HepG2 (cell line): Measurements from ENCODE around the gene KATNB1. TPM values are rescaled to one million over a fixed set of nuclear protein-coding genes. Genes with fewer than 3 reads are reported as not detected.

Source experiments
- ADNP ChIP-seq: sonication (generic); formaldehyde crosslinking; IDR thresholded peaks from 2 replicates; pipeline ENCODE4 v1.4.0; 2020; ENCODE audit warnings: missing genetic modification reagents
- ELF1 ChIP-seq: sonication (generic); formaldehyde crosslinking; IDR thresholded peaks from 2 replicates; pipeline ENCODE4 v1.4.0; 2020; ENCODE audit warnings: missing genetic modification reagents
- ETV5 ChIP-seq: IDR thresholded peaks from 2 replicates; pipeline ENCODE4 v1.6.1; 2018; ENCODE audit warnings: missing biosample characterization, missing genetic modification reagents, inconsistent platforms, borderline replicate concordance
- HNF1A ChIP-seq, 2 experiments: sonication (generic) in 1 of 2; formaldehyde crosslinking in 1 of 2; IDR thresholded peaks; 2 replicates each; pipeline versions ENCODE4 v1.4.0 to v1.6.1; 2016 to 2020; ENCODE audit warnings: borderline replicate concordance in 1 of 2, low read depth in 1 of 2, mild to moderate bottlenecking in 1 of 2, missing genetic modification reagents in 1 of 2
- NCOA2 ChIP-seq: sonication (generic); formaldehyde crosslinking; IDR thresholded peaks from 2 replicates; pipeline ENCODE4 v1.8.0; 2022; ENCODE audit warnings: inconsistent platforms
- RAD51 ChIP-seq: fragments of 450-650 bp; IDR thresholded peaks from 2 replicates; pipeline ENCODE4 v1.6.1; 2016; ENCODE audit warnings: borderline replicate concordance
- SOX13 ChIP-seq, 3 experiments: fragments of 450-650 bp in 1 of 3; sonication (generic) in 1 of 3; formaldehyde crosslinking in 1 of 3; IDR thresholded peaks in 2 of 3; conservative IDR thresholded peaks in 1 of 3; 2 replicates each; pipeline versions ENCODE4 v1.5.0 to v1.6.1; 2016 to 2020; ENCODE audit warnings: antibody characterized with exemption in 1 of 3, mild to moderate bottlenecking in 1 of 3, missing compliant biosample characterization in 1 of 3, missing genetic modification reagents in 1 of 3, moderate library complexity in 1 of 3
- STAG1 ChIP-seq: sonication (generic); formaldehyde crosslinking; IDR thresholded peaks from 2 replicates; pipeline ENCODE4 v1.4.0; 2020; ENCODE audit warnings: missing genetic modification reagents
- TSC22D2 ChIP-seq: sonication (generic); formaldehyde crosslinking; IDR thresholded peaks from 2 replicates; pipeline ENCODE4 v1.5.1; 2020; ENCODE audit warnings: missing genetic modification reagents, mild to moderate bottlenecking, borderline replicate concordance
- ZBTB40 ChIP-seq, 2 experiments: fragments of 450-650 bp in 1 of 2; sonication (generic) in 1 of 2; formaldehyde crosslinking in 1 of 2; IDR thresholded peaks; 2 replicates each; pipeline versions ENCODE4 v1.6.1 to v1.8.0; 2016 to 2022; ENCODE audit warnings: antibody characterized with exemption in 1 of 2, mild to moderate bottlenecking in 1 of 2, missing genetic modification reagents in 1 of 2
- ZNF547 ChIP-seq: sonication (generic); formaldehyde crosslinking; IDR thresholded peaks from 2 replicates; pipeline ENCODE4 v1.5.1; 2020; ENCODE audit warnings: mild to moderate bottlenecking, missing genetic modification reagents
- ZNF660 ChIP-seq: sonication (generic); formaldehyde crosslinking; IDR thresholded peaks from 2 replicates; pipeline ENCODE4 v1.5.1; 2020; ENCODE audit warnings: mild to moderate bottlenecking, low read depth, missing genetic modification reagents, borderline replicate concordance
- ZNF670 ChIP-seq: sonication (generic); formaldehyde crosslinking; IDR thresholded peaks from 2 replicates; pipeline ENCODE4 v1.8.0; 2022; ENCODE audit warnings: mild to moderate bottlenecking, missing genetic modification reagents, borderline replicate concordance
- polyA plus RNA-seq, 8 experiments: library from polyadenylated mRNA; depleted of rRNA in 3 of 8; stranded (reverse) in 7 of 8; unstranded in 1 of 8; fragments of >200 nt; fragmentation: Illumina TruSeq in 4 of 8; extraction: Trizol in 4 of 8; gene quantifications; 2 replicates each; pipeline versions ENCODE4 v1.2.1 to v1.2.3, GENCODE V29; 2011 to 2016; ENCODE audit warnings: low read depth in 4 of 8, missing spikeins in 1 of 8, mixed read lengths in 1 of 8; ENCODE audit not compliant: insufficient read depth in 1 of 8
- total RNA-seq, 5 experiments: library from RNA; depleted of rRNA; stranded (reverse); fragments of >200 nt; fragmentation: Illumina TruSeq; extraction: Trizol; gene quantifications; 2 replicates each; pipeline ENCODE4 v1.2.3, GENCODE V29; 2016; ENCODE audit warnings: low read depth in 1 of 5

Gene KATNB1
- total and polyA plus RNA-seq, 2 of the 13 experiments (the other 11 are each of a cell fraction or from before 2014, with no cell fraction given), result 31.5 to 43.5 TPM

GRCh38 chr16:57700781-57701551, 34.6 kb upstream of the KATNB1 start (continued):
- TF ChIP-seq ZBTB40 (IDR thresholded peaks at IDR 0.05) (no peak), ZBTB40 (CRISPR knock-in tag; IDR thresholded peaks at IDR 0.05) (0 out of 2 replicates have a peak, but pooled peaks have one; percentile 20), ZNF660 (no peak), ADNP (peak; percentile 38; the same call in 1 of the 2 replicates), NCOA2 (peak; percentile 54; the same call in 1 of the 2 replicates), ZNF547 (CRISPR knock-in tag) (0 out of 2 replicates have a peak, but pooled peaks have one; percentile 36), SOX13 (IDR thresholded peaks at IDR 0.05) (0 out of 2 replicates have a peak, but pooled peaks have one; percentile 5), SOX13 (CRISPR knock-in tag; conservative IDR thresholded peaks at IDR 0.05 in 1 of 2, IDR thresholded peaks at IDR 0.05 in 1 of 2) (peak in 1 of 2 experiments; percentile 12; a peak in 2 of 4 replicates), ELF1 (0 out of 2 replicates have a peak, but pooled peaks have one; percentile 13), ZNF670 (CRISPR knock-in tag) (no peak), TSC22D2 (CRISPR knock-in tag) (0 out of 2 replicates have a peak, but pooled peaks have one; percentile 38), HNF1A (IDR thresholded peaks at IDR 0.05; ENCODE audit: low read depth) (0 out of 2 replicates have a peak, but pooled peaks have one; percentile 18), HNF1A (CRISPR knock-in tag; IDR thresholded peaks at IDR 0.05; ENCODE audit: borderline replicate concordance) (peak; percentile 75; the same call in 1 of the 2 replicates), RAD51 (no peak), STAG1 (no peak), ETV5 (peak; percentile 46; the same call in 1 of the 2 replicates)
